Measurements from ENCODE around the gene GNG4.
A peak's percentile ranks its signal among the peaks of the same experiment; 100 is the strongest.

The GNG4 gene

DNA sequence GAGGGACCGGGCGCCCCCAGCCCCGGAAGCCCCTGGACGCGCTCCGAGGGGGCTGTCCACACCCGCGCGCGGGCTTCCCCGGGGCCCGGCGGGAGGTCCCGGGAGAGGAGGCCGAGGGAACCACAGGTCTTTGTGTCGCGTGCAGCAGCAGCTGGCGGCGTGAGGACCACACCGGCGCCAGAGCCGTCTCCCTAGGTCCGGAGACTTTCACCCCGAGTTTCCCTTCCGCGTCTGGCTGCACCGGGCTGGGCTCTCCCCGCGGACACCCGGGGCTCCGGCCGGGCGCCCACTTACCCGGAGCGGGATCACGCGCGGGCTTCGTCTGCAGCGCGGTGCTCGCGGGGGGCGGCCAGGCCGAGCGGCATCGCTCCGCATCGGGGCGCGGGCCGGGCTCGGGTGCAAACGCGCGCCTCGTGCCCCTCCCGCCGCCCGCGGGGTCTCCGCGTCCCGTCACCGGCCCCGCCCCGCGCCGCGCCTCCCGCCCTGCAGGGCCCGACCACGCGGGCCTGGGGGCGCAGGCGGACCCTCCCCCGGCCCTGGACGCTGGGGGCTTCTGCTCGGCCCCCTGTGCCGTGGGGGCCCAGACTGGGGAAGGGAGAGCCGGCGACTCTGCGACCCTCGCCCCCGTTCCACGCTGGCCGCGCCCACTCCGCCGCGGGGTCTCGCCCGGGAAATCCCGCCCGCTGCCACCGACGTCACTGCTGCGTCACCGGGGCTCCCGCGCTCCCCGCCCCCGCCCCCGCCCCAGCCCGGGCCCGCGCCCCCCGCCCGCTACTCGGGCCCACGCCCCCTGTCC, at the start of gene GNG4:
Gene GNG4 (minus strand): TSS at position 417 of the 796 bp plus-strand sequence. CDS start 65,946 bp downstream, outside the sequence.
- DNase-seq (ENCODE audit: low spot score in 2 of 2): peak; percentile 43 to 75
- no peaks in the 10 kb centered on the region for H3K27me3 ChIP-seq (ENCODE audit: low read depth)

DNA sequence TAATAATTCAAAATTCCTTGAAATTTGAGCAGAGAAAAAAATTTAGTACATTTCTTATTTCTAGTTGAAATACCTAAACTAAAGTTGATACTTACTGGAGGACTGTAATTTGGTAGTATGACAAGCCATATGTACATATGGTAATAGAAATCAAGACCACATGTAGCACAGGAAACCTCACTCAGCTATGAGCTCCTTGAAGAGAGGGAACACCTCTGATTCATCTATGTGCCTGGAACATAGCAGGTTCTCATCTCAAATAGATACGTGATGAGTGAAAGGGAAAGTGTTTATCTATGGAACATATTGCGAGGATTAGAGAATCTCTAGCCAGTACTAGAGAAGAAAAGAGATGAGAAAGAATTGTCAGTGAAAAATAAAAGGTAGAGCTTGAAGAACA, 47.9 kb upstream of the GNG4 start:
- no peaks in the 10 kb centered on the region for H3K9me3 ChIP-seq
- DNase-seq (ENCODE audit: low spot score in 2 of 2): no peak
- H3K27me3 ChIP-seq (ENCODE audit: low read depth): no peaks in the 10 kb centered on the region
- in situ Hi-C loops (cut with MboI; ENCODE audit: low sequenced_read_pairs): no loop called here
- H3K4me1 ChIP-seq: no peaks in the 10 kb centered on the region
- no peak overlapping the region for H3K4me3 ChIP-seq
- H3K36me3 ChIP-seq (replicated peaks): no peaks in the 10 kb centered on the region

More for the DNA sequence above, at the start of gene GNG4:
- Histone ChIP-seq H3K4me1 (peaks cover 10% of the 10 kb centered on the region; the same call in 1 of the 2 replicates), H3K4me3 (peak within 1 kb of the TSS; percentile 51), H3K36me3 (replicated peaks) (no peaks in the 10 kb centered on the region), H3K9me3 (no peaks in the 10 kb centered on the region)
- in situ Hi-C loops (cut with MboI; ENCODE audit: low sequenced_read_pairs): no loop called here

DNA sequence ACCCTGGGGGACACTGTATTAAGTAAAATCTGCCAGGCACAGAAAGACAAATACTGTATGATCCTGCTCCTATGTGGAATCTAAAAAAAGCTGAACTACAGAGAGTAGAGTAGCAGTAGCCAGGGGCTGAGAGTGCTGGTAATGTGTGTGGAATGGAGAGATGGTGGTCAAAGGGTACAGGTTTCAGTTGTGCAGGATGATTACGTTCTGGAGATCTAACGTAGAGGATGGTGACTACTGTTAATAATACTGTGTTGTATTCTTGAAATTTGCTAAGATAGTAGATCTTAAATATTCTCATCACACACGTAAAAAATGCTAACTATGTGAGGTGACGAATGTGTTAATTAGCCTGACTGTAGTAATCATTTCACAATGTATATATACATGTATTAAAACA, 39.8 kb upstream of the GNG4 start:
- H3K4me1 ChIP-seq: no peaks in the 10 kb centered on the region
- no peaks in the 10 kb centered on the region for H3K9me3 ChIP-seq
- H3K27me3 ChIP-seq (ENCODE audit: low read depth): no peaks in the 10 kb centered on the region
- H3K36me3 ChIP-seq (replicated peaks): no peaks in the 10 kb centered on the region
- in situ Hi-C loops (cut with MboI; ENCODE audit: low sequenced_read_pairs): no loop called here
- DNase-seq (ENCODE audit: low spot score in 2 of 2): no peak
- no peak overlapping the region for H3K4me3 ChIP-seq

DNA sequence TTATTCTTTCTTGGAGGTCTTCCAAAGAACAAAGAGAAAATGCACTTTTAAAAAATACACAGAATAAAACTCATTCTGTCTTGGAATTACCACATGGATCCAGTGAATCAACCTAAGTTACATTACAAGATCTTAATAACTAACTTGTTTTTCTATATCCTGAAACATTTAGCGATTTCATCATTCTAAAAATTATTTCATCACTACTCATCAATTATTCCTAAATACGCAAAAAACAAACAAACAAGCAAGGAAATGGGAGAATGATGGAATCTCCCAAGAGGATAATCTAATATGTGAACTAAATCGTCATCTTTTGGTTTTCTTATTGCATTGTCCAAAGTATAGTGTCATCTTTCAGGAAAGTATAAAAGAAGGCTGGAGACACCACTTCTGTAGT, 38.5 kb upstream of the GNG4 start:
- in situ Hi-C loops (cut with MboI; ENCODE audit: low sequenced_read_pairs): no loop called here
- Histone ChIP-seq H3K36me3 (replicated peaks) (no peaks in the 10 kb centered on the region), H3K27me3 (ENCODE audit: low read depth) (no peaks in the 10 kb centered on the region)

DNA sequence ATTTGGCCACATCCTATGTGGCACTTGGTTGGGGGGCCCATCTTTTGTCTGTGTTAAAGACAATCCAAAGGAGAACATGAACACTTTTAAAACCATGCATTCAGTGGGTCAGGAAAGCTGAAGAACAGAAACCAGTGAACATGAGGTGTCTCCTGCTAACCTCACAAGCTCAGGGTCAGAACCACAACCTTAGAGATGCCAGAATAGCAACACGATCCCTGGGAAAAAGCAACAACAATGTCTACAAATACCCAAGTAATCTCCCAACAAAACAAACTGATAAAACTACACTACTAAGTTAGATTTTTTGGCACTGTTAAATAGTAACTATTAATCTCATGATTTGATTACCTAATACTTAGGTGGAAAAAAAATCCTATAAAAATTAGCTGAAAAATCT, 34.1 kb upstream of the GNG4 start:
- in situ Hi-C loops (cut with MboI; ENCODE audit: low sequenced_read_pairs): no loop called here
- no peaks in the 10 kb centered on the region for H3K36me3 ChIP-seq (replicated peaks)
- no peak for DNase-seq (ENCODE audit: low spot score in 2 of 2)
- H3K4me3 ChIP-seq: no peak overlapping the region
- no peaks in the 10 kb centered on the region for H3K27me3 ChIP-seq (ENCODE audit: low read depth)
- H3K9me3 ChIP-seq: no peaks in the 10 kb centered on the region
- H3K4me1 ChIP-seq: no peaks in the 10 kb centered on the region

More for the DNA sequence above, 38.5 kb upstream of the GNG4 start:
- Histone ChIP-seq H3K4me1 (no peaks in the 10 kb centered on the region), H3K4me3 (no peak overlapping the region), H3K9me3 (no peaks in the 10 kb centered on the region)
- DNase-seq (ENCODE audit: low spot score in 2 of 2): no peak

DNA sequence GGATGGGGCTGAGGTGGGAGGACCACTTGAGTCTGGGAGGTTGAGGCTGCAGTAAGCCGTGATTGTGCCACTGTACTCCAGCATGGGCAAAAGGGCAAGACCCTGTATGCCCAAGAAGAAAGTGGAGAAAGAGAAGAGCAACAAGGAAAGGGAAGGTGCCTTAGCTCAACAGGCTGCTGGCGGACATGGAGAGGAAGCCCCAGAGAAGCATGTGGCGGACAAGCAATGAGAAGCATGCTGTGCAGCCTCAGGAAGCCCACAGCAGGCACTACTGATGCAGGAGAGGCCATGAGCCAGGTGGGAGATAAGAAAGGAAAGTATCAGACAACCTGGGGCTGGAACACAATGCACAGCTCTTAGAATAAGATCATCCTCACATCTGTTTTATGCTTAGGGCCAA, 32.6 kb upstream of the GNG4 start:
- H3K27me3 ChIP-seq (ENCODE audit: low read depth): no peaks in the 10 kb centered on the region
- in situ Hi-C loops (cut with MboI; ENCODE audit: low sequenced_read_pairs): no loop called here

DNA sequence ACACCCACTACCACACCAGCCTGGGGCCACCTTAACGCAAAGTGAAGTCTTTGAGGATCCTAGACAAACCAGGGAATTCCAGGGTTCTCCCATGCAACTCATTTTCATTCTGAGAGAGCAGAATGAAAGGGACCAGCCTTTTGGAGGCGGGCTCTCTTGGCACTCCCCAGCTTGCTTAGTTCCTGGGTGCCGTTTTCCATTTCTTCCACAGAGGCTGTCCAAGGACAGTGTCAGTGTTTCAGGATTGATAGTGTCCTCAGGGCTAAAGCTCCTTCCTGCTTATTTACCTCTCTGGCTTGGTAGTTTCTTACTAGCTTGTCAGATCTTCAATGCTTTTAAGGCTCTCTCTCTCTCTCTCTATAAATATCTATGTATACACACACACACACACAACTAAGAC, 30.1 kb upstream of the GNG4 start:
- H3K27me3 ChIP-seq (ENCODE audit: low read depth): no peaks in the 10 kb centered on the region
- in situ Hi-C loops (cut with MboI; ENCODE audit: low sequenced_read_pairs): no loop called here

More for the DNA sequence above, 32.6 kb upstream of the GNG4 start:
- H3K9me3 ChIP-seq: no peaks in the 10 kb centered on the region
- H3K4me3 ChIP-seq: no peak overlapping the region
- no peaks in the 10 kb centered on the region for H3K36me3 ChIP-seq (replicated peaks)
- no peak for DNase-seq (ENCODE audit: low spot score in 2 of 2)
- no peaks in the 10 kb centered on the region for H3K4me1 ChIP-seq

DNA sequence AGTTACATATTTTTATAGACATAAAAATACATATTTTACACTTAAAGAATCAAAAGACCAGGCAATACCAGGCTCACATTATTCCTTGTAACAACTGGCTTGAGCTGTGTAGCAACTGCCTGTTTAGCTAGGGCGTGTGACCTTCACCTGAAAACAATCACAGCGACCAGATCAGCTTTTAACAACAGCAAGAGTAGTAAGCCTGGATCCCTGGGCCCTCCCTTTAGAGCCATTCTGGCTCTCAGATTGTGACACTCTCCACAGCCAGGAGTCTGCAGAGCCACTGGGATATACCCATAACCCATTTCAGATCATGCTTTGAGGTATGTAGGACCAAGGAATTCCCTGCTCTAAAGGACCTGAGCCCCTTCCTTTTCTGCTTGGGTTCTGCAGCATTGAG, 29.4 kb upstream of the GNG4 start:
- H3K4me3 ChIP-seq: no peak overlapping the region
- H3K4me1 ChIP-seq: no peaks in the 10 kb centered on the region
- H3K9me3 ChIP-seq: no peaks in the 10 kb centered on the region
- no peaks in the 10 kb centered on the region for H3K27me3 ChIP-seq (ENCODE audit: low read depth)
- in situ Hi-C loops (cut with MboI; ENCODE audit: low sequenced_read_pairs): no loop called here
- H3K36me3 ChIP-seq (replicated peaks): no peaks in the 10 kb centered on the region
- no peak for DNase-seq (ENCODE audit: low spot score in 2 of 2)

More for the DNA sequence above, 30.1 kb upstream of the GNG4 start:
- Histone ChIP-seq H3K4me1 (no peaks in the 10 kb centered on the region), H3K9me3 (no peaks in the 10 kb centered on the region), H3K36me3 (replicated peaks) (no peaks in the 10 kb centered on the region), H3K4me3 (no peak overlapping the region)
- DNase-seq (ENCODE audit: low spot score in 2 of 2): no peak

DNA sequence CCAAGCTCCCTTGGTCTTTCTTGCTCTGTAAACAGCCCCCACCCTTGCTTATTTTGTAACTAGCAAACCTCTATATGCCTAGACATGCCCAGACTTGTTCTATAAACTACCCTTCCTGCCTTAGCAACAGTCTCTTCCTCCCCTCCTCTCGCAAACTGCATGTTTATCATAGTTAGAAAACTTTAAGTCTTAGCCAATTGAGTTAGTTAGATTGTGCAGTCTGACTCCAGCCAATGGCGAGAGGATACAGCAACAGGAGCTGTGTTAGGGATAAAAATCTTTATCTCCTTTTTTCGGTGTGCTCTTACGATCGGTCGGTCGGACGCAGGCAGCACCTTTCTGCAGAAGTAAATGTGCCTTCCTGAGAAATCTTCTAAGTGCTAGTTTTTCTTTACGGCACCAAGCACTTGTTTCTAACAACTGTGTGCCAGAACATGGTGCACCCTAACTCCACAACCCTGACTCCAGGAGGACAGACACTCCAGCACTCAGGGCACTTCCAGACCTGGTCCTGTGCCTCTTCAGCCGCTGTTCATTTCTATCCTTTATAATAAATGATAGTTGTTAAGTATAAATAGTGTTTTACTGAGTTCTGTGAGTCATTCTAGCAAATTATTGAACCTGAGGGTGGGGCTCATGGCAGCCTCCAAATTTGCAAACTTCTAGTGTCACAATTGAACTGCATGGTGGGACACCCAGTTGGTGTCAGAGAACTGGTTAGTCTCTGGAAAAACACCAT, 25.7 kb upstream of the GNG4 start:
- H3K9me3 ChIP-seq: peaks cover 4% of the 10 kb centered on the region
- H3K27me3 ChIP-seq (ENCODE audit: low read depth): no peaks in the 10 kb centered on the region
- no peaks in the 10 kb centered on the region for H3K4me1 ChIP-seq
- in situ Hi-C loops (cut with MboI; ENCODE audit: low sequenced_read_pairs): no loop called here
- DNase-seq (ENCODE audit: low spot score in 2 of 2): no peak
- H3K4me3 ChIP-seq: no peak overlapping the region
- no peaks in the 10 kb centered on the region for H3K36me3 ChIP-seq (replicated peaks)

DNA sequence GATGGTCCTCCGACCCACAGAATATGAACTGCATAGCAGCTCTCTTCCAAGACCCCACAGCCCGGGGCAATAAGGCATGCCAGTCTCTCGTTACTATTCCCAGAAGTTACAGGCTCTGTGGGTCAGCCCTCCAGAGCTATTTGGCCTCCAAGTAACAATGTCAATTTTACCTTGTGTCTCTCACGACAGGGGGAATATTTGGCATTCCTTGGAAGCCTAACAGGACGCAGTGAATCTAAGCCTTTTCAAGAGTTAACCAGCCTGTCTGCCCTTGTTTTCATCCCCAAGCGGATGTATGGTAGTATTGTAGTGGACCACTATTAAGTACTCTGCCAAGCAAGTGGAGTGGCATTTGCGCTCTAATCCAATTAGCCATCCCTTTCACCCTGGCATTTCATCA, 24.4 kb upstream of the GNG4 start:
- in situ Hi-C loops (cut with MboI; ENCODE audit: low sequenced_read_pairs): no loop called here
- H3K9me3 ChIP-seq: peaks cover 10% of the 10 kb centered on the region

DNA sequence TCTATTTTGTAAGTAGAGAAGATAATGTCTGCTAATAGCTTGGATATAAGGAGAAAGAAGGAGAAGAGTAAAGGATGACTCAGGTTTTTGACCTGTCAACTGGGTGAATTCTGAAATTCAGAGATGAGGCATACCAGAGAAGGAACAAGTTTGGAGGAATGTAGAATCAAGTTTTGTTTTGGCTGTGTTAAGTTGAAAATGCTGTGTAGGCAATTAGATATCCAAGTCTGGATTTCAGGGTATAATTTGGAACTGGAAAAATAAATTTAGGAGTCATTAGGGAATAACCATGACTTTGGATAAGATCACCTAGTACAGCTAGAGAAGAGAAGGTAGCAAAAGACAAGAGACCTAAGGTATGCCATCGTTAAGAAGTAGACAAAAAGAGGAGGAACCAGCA, 22.4 kb upstream of the GNG4 start:
- Histone ChIP-seq H3K36me3 (replicated peaks) (no peaks in the 10 kb centered on the region), H3K4me3 (no peak overlapping the region)

More for the DNA sequence above, 24.4 kb upstream of the GNG4 start:
- Histone ChIP-seq H3K36me3 (replicated peaks) (no peaks in the 10 kb centered on the region), H3K4me3 (no peak overlapping the region), H3K27me3 (ENCODE audit: low read depth) (no peaks in the 10 kb centered on the region), H3K4me1 (no peaks in the 10 kb centered on the region)
- no peak for DNase-seq (ENCODE audit: low spot score in 2 of 2)

DNA sequence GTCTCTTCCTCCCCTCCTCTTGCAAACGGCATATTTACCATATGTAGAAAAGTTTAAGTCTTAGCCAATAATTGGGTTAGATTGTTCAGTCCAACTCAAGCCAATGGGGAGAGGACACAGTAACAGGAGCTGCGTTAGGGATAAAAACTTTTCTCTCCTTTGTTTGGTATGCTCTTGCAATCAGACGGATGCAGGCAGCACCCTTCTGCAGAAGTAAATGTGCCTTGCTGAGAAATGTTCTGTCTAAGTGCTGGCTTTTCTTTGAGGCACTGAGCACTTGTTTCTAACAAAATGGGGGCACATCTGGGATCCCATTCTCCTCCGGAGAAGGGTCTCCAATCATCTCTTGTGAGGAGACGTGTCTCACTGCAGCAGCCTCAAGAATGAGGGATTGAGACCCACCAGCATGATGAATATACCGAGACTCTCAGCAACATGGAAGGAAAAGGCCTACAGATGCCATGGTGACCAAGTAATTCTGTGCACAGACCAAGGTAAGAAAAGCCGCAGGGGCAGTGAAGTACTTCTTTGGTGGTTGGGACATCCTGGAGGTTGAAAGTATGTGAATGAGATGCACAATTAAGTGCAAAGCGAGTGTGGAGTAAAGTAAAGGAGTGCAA, 20.7 kb upstream of the GNG4 start:
- H3K4me3 ChIP-seq: no peak overlapping the region
- H3K27me3 ChIP-seq (ENCODE audit: low read depth): no peaks in the 10 kb centered on the region
- H3K36me3 ChIP-seq (replicated peaks): no peaks in the 10 kb centered on the region
- in situ Hi-C loops (cut with MboI; ENCODE audit: low sequenced_read_pairs): no loop called here
- peaks cover 10% of the 10 kb centered on the region for H3K9me3 ChIP-seq
- no peaks in the 10 kb centered on the region for H3K4me1 ChIP-seq
- no peak for DNase-seq (ENCODE audit: low spot score in 2 of 2)

More for the DNA sequence above, 22.4 kb upstream of the GNG4 start:
- in situ Hi-C loops (cut with MboI; ENCODE audit: low sequenced_read_pairs): no loop called here
- DNase-seq (ENCODE audit: low spot score in 2 of 2): no peak
- no peaks in the 10 kb centered on the region for H3K4me1 ChIP-seq
- no peaks in the 10 kb centered on the region for H3K27me3 ChIP-seq (ENCODE audit: low read depth)
- H3K9me3 ChIP-seq: peaks cover 10% of the 10 kb centered on the region

DNA sequence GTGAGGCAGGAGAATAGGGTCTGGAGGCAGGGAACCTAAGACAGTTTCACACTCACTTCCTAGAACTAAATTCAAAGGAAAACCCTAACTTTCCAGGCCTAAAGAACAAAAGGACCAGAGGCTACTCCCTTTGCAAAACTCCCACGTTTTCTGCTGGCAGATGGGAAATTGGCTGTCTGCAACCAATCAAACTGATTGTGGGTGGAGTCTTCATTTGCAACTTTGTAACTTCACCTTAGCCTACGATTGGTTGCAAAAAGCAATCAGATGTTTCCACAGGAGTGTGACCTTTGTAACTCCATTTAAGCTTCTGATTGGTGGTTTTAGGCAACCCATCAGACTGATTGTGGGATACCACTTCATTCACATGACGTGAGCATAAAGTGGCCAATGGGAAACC, 19.7 kb upstream of the GNG4 start:
- peaks cover 10% of the 10 kb centered on the region for H3K9me3 ChIP-seq
- in situ Hi-C loops (cut with MboI; ENCODE audit: low sequenced_read_pairs): no loop called here
- H3K4me1 ChIP-seq: no peaks in the 10 kb centered on the region

DNA sequence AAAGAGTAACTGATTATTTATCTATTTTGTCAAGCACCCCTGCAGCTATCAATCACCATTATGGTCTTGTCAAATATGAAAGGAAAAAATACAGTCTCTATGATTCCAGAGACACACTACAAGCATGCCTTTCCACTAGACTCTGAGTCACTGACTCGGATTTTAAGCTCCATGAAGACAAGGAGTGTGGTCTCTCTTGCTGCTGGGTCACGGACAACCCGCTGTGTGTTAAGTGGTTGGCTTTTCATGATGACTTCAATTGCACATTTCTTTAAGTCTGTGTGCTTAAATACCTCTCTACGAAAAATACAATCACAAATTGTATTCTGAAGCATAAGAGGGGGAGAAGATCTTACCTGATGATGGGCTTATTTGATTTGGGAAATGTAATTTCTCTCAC, 14.0 kb upstream of the GNG4 start:
- Histone ChIP-seq H3K4me1 (peaks cover 19% of the 10 kb centered on the region), H3K4me3 (no peak overlapping the region), H3K27me3 (ENCODE audit: low read depth) (no peaks in the 10 kb centered on the region), H3K36me3 (replicated peaks) (no peaks in the 10 kb centered on the region), H3K9me3 (no peaks in the 10 kb centered on the region)
- no peak for DNase-seq (ENCODE audit: low spot score in 2 of 2)
- in situ Hi-C loops (cut with MboI; ENCODE audit: low sequenced_read_pairs): no loop called here

More for the DNA sequence above, 19.7 kb upstream of the GNG4 start:
- no peaks in the 10 kb centered on the region for H3K36me3 ChIP-seq (replicated peaks)
- H3K4me3 ChIP-seq: no peak overlapping the region
- DNase-seq (ENCODE audit: low spot score in 2 of 2): no peak
- no peaks in the 10 kb centered on the region for H3K27me3 ChIP-seq (ENCODE audit: low read depth)
